K562 (cell line): ENCODE data around the gene DHX38. TPM values are rescaled to one million over a fixed set of nuclear protein-coding genes. Genes with fewer than 3 reads are reported as not detected.

Experiments
- ATAC-seq: fragments of 200-7000 bp; cut with Tn5 transposase; 3 replicates; pipeline ENCODE4 v1.9.1; 2020; ENCODE audit warnings: moderate library complexity
- BruUV-seq: library from RNA; stranded (reverse); fragments of 400-500 nt; replicated peaks from 2 replicates; lab custom pipeline; 2021; lab: Mats Ljungman, UMichigan
- CTCF ChIA-PET: fragments of 300-600 bp; formaldehyde crosslinking; extraction: SDS; loops from one replicate; lab custom pipeline; 2021; ENCODE audit warnings: low intra/inter-chr PET ratio; lab: Yijun Ruan, JAX
- POLR2A ChIA-PET: fragments of 300-600, 350-650 bp; sonication (Branson Sonifier 250); formaldehyde crosslinking; extraction: SDS; loops from one replicate; lab custom pipeline; 2021; ENCODE audit warnings: antibody characterized with exemption, inconsistent platforms; lab: Yijun Ruan, JAX
- DNase-seq, 4 experiments: peaks; one replicate each; pipeline versions ENCODE4 v3.0.0 to v3.0.0-alpha.2; 2011 to 2018; ENCODE audit warnings: low spot score in 3 of 4, mixed read lengths in 3 of 4; ENCODE audit errors: extremely low read depth in 1 of 4
- FAIRE-seq: peaks from 2 replicates; lab custom pipeline; 2011; peaks lifted over from hg19 to GRCh38; lab: Jason Lieb, UNC
- H2AFZ ChIP-seq: 2 replicates; pipeline ENCODE4 v1.6.0; 2011; ENCODE audit warnings: low read depth, low read length, control low read depth, inconsistent platforms
- H3K27ac ChIP-seq: fragments of 200-600 bp; 3 replicates; pipeline ENCODE4 v1.8.0; 2011; ENCODE audit warnings: low read depth, mild to moderate bottlenecking, control low read depth, inconsistent platforms, low read length, moderate library complexity, mixed read lengths; ENCODE audit errors: extremely low read depth
- H3K27me3 ChIP-seq, 2 experiments: fragments of 300-600 bp in 1 of 2; 2 replicates in 1 of 2; 3 replicates in 1 of 2; pipeline versions ENCODE4 v1.6.0 to v1.8.0; 2011; ENCODE audit warnings: inconsistent platforms in 2 of 2, low read length in 2 of 2, mild to moderate bottlenecking in 1 of 2, mixed read lengths in 1 of 2, moderate library complexity in 1 of 2; ENCODE audit not compliant: control insufficient read depth in 2 of 2, insufficient read depth in 2 of 2
- H3K36me3 ChIP-seq: fragments of 300-600 bp; 3 replicates; pipeline ENCODE4 v1.8.0; 2011; ENCODE audit warnings: mild to moderate bottlenecking, low read length, inconsistent platforms; ENCODE audit not compliant: control insufficient read depth, insufficient read depth
- H3K4me1 ChIP-seq, 2 experiments: fragments of 200-600 bp in 1 of 2; replicated peaks in 1 of 2; 2 replicates in 1 of 2; 3 replicates in 1 of 2; pipeline versions ENCODE4 v1.5.1 to v1.8.0; 2011; ENCODE audit warnings: inconsistent platforms in 2 of 2, low read length in 2 of 2, mild to moderate bottlenecking in 1 of 2, mixed read lengths in 1 of 2, moderate library complexity in 1 of 2; ENCODE audit not compliant: control insufficient read depth in 2 of 2, insufficient read depth in 2 of 2
- H3K4me2 ChIP-seq: 2 replicates; pipeline ENCODE4 v1.6.1; 2011; ENCODE audit warnings: low read length, control low read depth, inconsistent platforms, mixed read lengths; ENCODE audit not compliant: insufficient read depth
- H3K4me3 ChIP-seq: fragments of 200-600 bp; sonication (generic), shearing (Covaris generic); 2 replicates; pipeline ENCODE4 v1.5.1; 2016; ENCODE audit warnings: control low read depth, inconsistent platforms
- H3K79me2 ChIP-seq: fragments of 200-600 bp; 3 replicates; pipeline ENCODE4 v1.8.0; 2011; ENCODE audit warnings: low read length, inconsistent platforms; ENCODE audit not compliant: control insufficient read depth, insufficient read depth
- H3K9ac ChIP-seq, 2 experiments: 2 replicates each; pipeline versions ENCODE4 v1.6.0 to v1.6.1; 2011; ENCODE audit warnings: low read depth in 2 of 2, low read length in 2 of 2, control low read depth in 1 of 2, inconsistent platforms in 1 of 2, mild to moderate bottlenecking in 1 of 2, mixed read lengths in 1 of 2; ENCODE audit not compliant: insufficient read depth in 1 of 2
- H3K9me1 ChIP-seq: one replicate; pipeline ENCODE4 v1.6.0; 2011; ENCODE audit warnings: inconsistent platforms, mild to moderate bottlenecking, low read length, moderate library complexity; ENCODE audit not compliant: control insufficient read depth, insufficient read depth
- H3K9me3 ChIP-seq: replicated peaks from 2 replicates; pipeline ENCODE4 v1.5.1; 2011; ENCODE audit warnings: low read depth, low read length, inconsistent platforms; ENCODE audit not compliant: control insufficient read depth, insufficient read depth
- H4K20me1 ChIP-seq: replicated peaks from 2 replicates; pipeline ENCODE4 v1.6.1; 2011; ENCODE audit warnings: low read length, inconsistent platforms, mixed read lengths; ENCODE audit not compliant: control insufficient read depth, insufficient read depth
- NRF1 ChIP-seq, 2 experiments: fragments of 450-650 bp; IDR thresholded peaks in 1 of 2; conservative IDR thresholded peaks in 1 of 2; 2 replicates each; pipeline ENCODE4 v1.6.1; 2014; ENCODE audit warnings: mild to moderate bottlenecking in 2 of 2
- SMARCA5 ChIP-seq: fragments of 450-650 bp; IDR thresholded peaks from 2 replicates; pipeline ENCODE4 v1.6.1; 2016
- ZNF695 ChIP-seq: fragments of 450-650 bp; formaldehyde crosslinking; IDR thresholded peaks from 2 replicates; pipeline ENCODE4 v1.4.0; 2020; ENCODE audit warnings: mild to moderate bottlenecking, moderate library complexity
- ZNF717 ChIP-seq: fragments of 250-450 bp; sonication (Bioruptor Pico); IDR thresholded peaks from 2 replicates; pipeline ENCODE4 v1.5.0; 2021
- WGBS: fragments of 100-300 bp; shearing (Covaris generic); methylation state at CpG from one replicate; pipeline ENCODE4 v1.1.6; 2016; ENCODE audit warnings: low coverage, mixed read lengths; ENCODE audit not compliant: insufficient coverage; ENCODE audit errors: missing lambda C conversion rate; 5-methylcytosine and 5-hydroxymethylcytosine counted together
- in situ Hi-C: fragments of 300-500 bp; cut with MboI; formaldehyde crosslinking; loops from 4 replicates; pipeline ENCODE4 v1.15.0; 2018; ENCODE audit warnings: inconsistent platforms, mixed read lengths
- intact Hi-C: fragments of 100-400 bp; cut with micrococcal nuclease; formaldehyde crosslinking; loops from 2 replicates; pipeline ENCODE4 v1.14.2; 2022
- polyA plus RNA-seq, 8 experiments: library from polyadenylated mRNA; depleted of rRNA in 4 of 8; stranded (reverse) in 5 of 8; unstranded in 3 of 8; fragments of >200 nt; fragmentation: Nextera tagmentation in 2 of 8; fragmentation: Illumina TruSeq in 1 of 8; extraction: Ambion mirVana in 2 of 8; extraction: Trizol in 1 of 8; gene quantifications; 2 replicates each; pipeline versions ENCODE4 v1.2.1 to v1.2.3, GENCODE V29; 2011 to 2014; ENCODE audit warnings: inconsistent platforms in 1 of 8, missing spikeins in 1 of 8
- total RNA-seq, 7 experiments: library from RNA; depleted of rRNA in 6 of 7; stranded (reverse); fragments of >200 nt in 6 of 7; fragmentation: Illumina TruSeq in 2 of 7; extraction: Trizol in 2 of 7; gene quantifications; 2 replicates each; pipeline versions ENCODE4 v1.2.1 to v1.2.3, GENCODE V29; 2011 to 2021; ENCODE audit warnings: low replicate concordance in 1 of 7
- TF ChIP-seq, protein P1 (sequence below), 2 experiments: fragments of 450-650 bp in 1 of 2; sonication (generic) in 1 of 2; formaldehyde crosslinking in 1 of 2; IDR thresholded peaks; 2 replicates each; pipeline versions ENCODE4 v1.7.1 to v1.9.0; 2016 to 2022; ENCODE audit warnings: inconsistent platforms in 1 of 2, mild to moderate bottlenecking in 1 of 2, missing genetic modification reagents in 1 of 2

Gene DHX38
- total and polyA plus RNA-seq, 9 of the 15 experiments (the other 6 are each of a cell fraction or from before 2014, with no cell fraction given) = 2.8 to 76.8 (median 40.8) TPM

DNA sequence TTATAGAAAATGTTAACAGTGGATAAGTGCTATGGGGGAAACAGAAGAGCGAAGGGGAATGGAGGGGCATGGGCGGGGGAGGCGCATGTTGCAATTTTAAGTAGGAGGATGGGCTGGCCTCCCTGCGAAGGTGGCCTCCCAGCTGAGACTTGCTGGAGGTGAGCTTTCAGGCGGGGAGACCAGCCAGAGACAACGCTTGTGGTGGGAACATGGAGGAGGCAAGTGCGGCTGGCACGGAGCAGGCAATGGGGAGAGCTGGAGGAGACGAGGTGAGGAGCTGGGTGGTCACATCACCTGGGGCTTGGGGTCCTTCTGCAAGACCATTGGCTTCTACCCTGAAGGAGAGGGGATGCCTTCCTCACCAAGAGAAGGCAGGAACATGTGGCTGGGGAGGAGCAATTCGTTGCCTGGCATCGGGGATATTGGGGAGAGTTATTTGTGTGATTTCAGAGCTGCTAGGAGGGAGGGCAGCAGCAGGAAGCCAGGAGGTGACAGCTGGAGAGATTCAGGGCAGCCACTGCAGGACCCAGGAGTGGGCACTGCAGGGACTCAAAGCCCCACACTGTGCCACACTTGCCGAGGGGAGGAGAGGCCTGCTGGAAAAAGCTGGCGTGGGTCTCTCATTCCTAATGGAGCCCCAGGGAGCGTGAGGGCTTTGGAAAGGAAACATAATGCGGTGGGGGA, 43.9 kb downstream of the DHX38 start:
- TF ChIP-seq ZNF695 (CRISPR knock-in tag) (no peak), NRF1 (conservative IDR thresholded peaks at IDR 0.05 in 1 of 2, IDR thresholded peaks at IDR 0.05 in 1 of 2) (no peak), SMARCA5 (no peak), ZNF717 (CRISPR knock-in tag) (no peak)
- TF ChIP-seq, protein P1, sequence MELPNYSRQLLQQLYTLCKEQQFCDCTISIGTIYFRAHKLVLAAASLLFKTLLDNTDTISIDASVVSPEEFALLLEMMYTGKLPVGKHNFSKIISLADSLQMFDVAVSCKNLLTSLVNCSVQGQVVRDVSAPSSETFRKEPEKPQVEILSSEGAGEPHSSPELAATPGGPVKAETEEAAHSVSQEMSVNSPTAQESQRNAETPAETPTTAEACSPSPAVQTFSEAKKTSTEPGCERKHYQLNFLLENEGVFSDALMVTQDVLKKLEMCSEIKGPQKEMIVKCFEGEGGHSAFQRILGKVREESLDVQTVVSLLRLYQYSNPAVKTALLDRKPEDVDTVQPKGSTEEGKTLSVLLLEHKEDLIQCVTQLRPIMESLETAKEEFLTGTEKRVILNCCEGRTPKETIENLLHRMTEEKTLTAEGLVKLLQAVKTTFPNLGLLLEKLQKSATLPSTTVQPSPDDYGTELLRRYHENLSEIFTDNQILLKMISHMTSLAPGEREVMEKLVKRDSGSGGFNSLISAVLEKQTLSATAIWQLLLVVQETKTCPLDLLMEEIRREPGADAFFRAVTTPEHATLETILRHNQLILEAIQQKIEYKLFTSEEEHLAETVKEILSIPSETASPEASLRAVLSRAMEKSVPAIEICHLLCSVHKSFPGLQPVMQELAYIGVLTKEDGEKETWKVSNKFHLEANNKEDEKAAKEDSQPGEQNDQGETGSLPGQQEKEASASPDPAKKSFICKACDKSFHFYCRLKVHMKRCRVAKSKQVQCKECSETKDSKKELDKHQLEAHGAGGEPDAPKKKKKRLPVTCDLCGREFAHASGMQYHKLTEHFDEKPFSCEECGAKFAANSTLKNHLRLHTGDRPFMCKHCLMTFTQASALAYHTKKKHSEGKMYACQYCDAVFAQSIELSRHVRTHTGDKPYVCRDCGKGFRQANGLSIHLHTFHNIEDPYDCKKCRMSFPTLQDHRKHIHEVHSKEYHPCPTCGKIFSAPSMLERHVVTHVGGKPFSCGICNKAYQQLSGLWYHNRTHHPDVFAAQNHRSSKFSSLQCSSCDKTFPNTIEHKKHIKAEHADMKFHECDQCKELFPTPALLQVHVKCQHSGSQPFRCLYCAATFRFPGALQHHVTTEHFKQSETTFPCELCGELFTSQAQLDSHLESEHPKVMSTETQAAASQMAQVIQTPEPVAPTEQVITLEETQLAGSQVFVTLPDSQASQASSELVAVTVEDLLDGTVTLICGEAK (IDR thresholded peaks at IDR 0.05) = no peak
- TF ChIP-seq, protein P1 (CRISPR knock-in tag; IDR thresholded peaks at IDR 0.05) = no peak
- ChIA-PET POLR2A (no interaction called here), CTCF (no interaction called here)
- Histone ChIP-seq H3K4me2 (no peak overlapping the region), H3K79me2 (no peaks in the 10 kb centered on the region), H3K9me3 (no peaks in the 10 kb centered on the region), H3K9ac (no peak overlapping the region), H3K9me1 (no peaks in the 10 kb centered on the region), H3K4me3 (no peak overlapping the region), H3K27ac (no peak overlapping the region), H3K27me3 (peaks cover 0 to 40% of the 10 kb centered on the region in 2 experiments; a peak in 4 of 5 replicates), H2AFZ (no peak overlapping the region), H3K36me3 (no peaks in the 10 kb centered on the region), H3K4me1 (no peaks in the 10 kb centered on the region), H4K20me1 (no peaks in the 10 kb centered on the region)
- no TSS peak for BruUV-seq
- intact Hi-C loops = loop anchor here (10.0 kb wide), 1 partner anchor 87 kb away; no protein-coding TSS in a partner anchor
- WGBS = under 1% methylated on average over 13 of the region's 15 CpGs
- FAIRE-seq = no peak
- in situ Hi-C loops = no loop called here
- no peak for DNase-seq
- no peak for ATAC-seq
